Measurements from ENCODE around the gene TYMS.

DNA sequence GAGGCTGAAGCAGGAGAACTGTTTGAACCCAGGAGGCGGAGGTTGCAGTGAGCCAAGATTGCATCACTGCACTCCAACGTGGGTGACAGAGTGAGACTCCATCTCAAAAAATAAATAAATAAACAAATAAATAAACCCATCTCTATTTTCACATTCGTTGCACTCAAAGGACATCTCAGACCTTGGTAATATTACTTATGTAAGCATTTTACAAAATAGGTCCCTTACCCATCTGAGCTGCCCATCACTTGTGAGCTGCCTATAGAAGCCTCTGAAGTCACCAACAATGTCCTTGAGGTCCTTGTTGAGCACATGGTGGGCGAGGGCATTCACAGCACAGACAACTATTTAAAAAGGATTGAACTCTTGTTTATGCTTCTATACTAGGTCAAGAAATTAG is 39.6 kb downstream of the TYMS start:
- TF ChIP-seq EZH2phosphoT487 (IDR thresholded peaks at IDR 0.05; ENCODE audit: borderline replicate concordance, low read depth, low read length): no peak
- TF ChIP-seq, protein P1, sequence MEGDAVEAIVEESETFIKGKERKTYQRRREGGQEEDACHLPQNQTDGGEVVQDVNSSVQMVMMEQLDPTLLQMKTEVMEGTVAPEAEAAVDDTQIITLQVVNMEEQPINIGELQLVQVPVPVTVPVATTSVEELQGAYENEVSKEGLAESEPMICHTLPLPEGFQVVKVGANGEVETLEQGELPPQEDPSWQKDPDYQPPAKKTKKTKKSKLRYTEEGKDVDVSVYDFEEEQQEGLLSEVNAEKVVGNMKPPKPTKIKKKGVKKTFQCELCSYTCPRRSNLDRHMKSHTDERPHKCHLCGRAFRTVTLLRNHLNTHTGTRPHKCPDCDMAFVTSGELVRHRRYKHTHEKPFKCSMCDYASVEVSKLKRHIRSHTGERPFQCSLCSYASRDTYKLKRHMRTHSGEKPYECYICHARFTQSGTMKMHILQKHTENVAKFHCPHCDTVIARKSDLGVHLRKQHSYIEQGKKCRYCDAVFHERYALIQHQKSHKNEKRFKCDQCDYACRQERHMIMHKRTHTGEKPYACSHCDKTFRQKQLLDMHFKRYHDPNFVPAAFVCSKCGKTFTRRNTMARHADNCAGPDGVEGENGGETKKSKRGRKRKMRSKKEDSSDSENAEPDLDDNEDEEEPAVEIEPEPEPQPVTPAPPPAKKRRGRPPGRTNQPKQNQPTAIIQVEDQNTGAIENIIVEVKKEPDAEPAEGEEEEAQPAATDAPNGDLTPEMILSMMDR (conservative IDR thresholded peaks at IDR 0.05; ENCODE audit: low read length): no peak

Data from OCI-LY7 (cell line).